ENCODE measurements around the gene PPP1CA.

PPP1CA gene

GRCh38 chr11:67387518-67387917 is 14.1 kb downstream of the PPP1CA start:
- in situ Hi-C loops (cut with MboI; ENCODE audit: low sequenced_read_pairs): no loop called here

- in situ Hi-C loops (cut with MboI; ENCODE audit: low sequenced_read_pairs): no loop called here
These were observed 14.6 kb downstream of the PPP1CA start for GRCh38 chr11:67387069-67387468.

GRCh38 chr11:67384851-67385366 is 16.7 kb downstream of the PPP1CA start:
- in situ Hi-C loops (cut with MboI; ENCODE audit: low sequenced_read_pairs): no loop called here

DNA sequence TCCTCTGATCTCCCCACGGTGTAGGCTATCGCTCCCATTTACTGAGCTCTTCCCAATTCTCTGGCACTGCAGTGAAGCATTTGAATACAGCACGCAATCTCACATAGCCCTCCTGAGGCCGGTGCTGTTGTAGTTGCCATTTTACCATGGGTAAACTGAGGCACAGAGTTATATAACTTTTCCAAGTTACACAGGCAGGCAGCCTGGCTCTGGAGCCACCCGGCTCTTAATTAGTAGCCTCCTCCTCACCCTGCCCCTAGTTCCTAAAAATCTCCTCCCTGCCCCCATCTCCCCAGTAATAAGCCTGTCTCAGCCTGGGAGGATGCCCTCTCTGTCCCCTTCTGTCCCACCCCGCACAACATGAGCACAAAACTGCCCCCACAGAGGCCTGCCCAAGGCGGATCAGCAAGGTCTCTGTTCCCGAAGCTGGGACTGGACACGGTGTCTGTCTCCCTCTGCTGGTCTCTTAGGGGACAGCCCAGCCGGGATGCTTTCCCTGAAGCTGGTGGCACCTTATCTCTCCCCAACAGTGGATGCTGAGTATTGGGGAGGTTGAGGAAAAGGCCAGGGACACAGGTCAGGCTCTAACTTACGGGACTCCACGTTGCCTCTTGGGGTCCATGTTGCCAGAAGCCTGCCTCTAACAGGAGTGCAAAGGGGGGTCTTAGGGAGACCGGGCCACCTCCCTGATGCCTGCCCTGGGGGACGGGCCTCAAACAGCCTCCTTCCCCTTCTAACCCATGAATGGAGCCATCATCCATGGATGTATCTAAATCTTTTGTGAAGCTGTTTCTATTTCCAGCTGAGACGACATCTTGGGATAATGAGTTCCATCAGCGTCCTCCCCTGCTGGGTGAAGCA is 19.2 kb downstream of the PPP1CA start:
- in situ Hi-C loops (cut with MboI; ENCODE audit: low sequenced_read_pairs): no loop called here

GRCh38 chr11:67381244-67381972 is 20.2 kb downstream of the PPP1CA start:
- in situ Hi-C loops (cut with MboI; ENCODE audit: low sequenced_read_pairs): no loop called here

DNA sequence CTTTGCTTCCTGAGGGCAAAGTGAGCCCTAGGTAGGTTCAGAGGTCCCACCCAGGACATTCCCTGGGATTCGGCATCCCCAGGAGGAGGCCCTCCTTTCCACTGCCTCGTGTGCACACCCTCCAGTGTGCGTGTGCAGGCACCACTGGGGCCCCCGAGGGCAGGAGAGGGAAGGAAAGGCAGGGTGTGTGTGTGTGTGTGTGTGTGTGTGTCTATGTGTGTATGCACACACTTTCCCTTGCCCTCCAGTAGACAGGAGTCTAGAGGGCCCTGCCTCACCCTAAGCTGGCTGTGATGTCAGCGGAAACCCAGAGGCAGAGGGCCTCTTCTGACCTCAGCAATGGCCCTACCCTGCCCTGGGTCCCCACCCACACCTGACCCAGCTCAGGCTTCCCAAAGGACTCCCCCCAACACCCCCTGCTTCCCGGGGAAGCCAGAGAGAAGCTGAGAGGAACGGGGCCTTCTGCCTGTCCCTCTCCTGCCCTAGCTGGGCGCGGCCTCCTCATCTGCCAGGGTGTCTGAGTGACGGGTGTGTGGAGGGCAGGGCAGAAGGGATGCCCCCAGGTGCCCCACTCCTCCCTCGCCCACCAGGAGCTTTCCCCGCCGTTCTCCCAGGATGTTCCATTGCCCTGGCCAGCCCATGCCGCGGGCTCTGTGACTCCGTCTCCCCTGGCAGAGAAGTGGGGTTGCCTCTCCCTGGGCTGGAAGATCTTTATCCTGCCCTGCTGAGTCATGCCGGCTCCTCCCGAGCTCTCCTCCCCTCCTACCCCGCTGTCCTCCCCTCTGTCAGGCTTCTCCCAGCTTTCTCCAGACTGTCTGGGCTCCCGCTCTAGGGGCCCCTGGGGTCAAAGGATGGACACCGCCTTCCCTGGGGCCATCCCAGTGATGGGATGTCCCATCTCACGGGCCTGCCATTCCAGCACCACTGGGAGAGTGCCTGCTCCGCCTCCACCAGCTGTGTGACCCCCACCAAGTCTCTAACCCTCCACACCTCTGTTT is 22.3 kb downstream of the PPP1CA start:
- in situ Hi-C loops (cut with MboI; ENCODE audit: low sequenced_read_pairs): no loop called here

DNA sequence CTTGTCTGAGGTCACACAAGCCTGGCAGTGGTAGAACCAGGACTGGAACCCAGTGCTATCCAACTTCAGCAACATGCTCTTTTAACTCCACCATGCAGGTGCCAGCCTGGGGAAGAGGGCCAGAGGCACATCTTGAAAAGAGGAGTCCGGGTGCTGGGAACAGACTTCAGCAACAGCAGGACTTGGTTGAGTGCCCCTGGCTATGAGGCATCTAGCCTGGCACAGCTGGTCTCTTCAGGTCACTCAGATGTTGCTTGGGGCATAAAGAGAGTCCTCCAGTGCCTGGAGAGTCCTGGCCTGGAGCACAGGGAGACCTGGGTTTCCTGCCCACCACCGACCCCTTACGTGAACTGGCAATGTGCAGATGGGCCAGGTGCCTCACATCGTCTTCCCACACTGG is 23.1 kb downstream of the PPP1CA start:
- in situ Hi-C loops (cut with MboI; ENCODE audit: low sequenced_read_pairs): no loop called here

DNA sequence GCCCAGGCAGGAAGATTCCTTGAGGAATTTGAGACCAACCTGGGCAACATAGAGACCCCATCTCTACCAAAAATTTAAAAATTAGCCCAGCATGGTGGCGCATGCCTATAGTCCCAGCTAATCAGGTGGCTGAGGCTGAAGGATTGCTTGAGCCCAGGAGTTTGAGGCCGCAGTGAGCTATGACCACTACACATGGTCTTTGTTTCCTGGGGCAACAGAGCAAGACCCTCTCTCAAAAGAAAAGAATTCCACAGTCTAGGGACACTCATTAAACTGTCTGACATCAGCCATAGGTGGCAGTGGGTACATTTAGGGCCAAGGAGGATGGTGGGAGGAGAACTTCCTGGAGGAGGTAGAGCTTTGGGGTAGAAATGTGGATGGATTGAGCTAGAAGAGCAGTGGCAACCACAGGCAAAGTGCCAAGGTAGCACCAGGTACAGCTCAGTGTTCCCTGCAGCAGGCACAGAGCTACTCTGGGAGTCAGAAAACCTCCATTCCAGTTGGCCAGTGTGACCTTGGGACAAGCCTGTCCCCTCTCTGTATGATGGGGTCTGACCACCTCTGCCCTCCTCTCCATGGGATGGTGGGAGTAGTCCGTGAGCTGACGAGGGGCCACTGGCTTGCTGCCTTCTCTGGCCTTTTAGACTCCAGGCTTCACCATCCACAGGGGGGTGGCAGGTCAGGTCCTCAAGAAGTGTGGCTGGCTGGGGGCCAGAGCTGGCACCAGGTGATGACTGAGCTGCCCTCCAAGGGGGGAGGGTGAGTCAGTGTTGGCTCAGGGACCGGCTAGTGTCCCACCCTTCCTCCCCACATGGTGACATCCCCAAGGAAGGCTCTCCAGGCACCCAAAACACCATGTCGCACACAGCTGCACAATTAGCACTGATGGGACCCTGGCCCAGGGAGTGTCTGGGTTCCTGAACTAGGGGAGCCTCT is 24.5 kb downstream of the PPP1CA start:
- in situ Hi-C loops (cut with MboI; ENCODE audit: low sequenced_read_pairs): no loop called here

GRCh38 chr11:67376063-67376820 is 25.4 kb downstream of the PPP1CA start:
- in situ Hi-C loops (cut with MboI; ENCODE audit: low sequenced_read_pairs): no loop called here

DNA sequence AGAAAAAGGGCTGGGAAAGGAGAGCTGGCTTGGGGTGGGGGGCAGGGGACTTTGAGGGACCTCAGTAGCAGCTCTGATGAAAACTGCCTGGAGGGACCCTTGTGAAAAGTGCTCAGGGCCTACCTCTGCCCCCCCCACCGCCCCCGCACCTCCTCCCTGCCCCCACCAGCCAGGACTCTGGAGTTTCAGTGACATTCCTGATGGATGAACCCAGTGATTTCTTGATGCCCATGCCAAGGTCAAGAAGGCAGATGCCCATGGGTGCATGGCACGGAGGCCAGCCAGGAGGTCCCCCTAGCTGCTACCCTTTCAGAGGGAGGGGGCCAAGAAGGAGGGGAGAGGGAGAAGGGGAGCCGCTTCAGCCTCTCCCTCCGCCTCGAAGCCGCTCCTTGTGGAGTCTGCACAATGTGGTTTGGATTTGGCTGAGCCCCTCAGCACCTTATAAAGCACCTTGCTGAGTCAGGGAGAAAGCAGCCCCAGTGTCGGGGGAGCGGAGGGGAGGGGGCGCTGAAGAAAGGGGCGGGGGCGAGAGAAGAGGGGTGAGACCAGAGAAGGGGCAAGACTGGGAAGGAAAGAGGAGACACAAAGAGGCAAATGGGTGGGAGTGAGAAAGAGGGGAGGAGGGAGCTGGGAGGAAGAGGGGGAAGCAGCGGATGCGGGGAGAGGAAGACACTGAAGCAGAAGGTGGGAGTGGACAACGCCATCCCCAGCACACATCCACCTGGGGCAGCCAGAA is 26.2 kb downstream of the PPP1CA start:
- in situ Hi-C loops (cut with MboI; ENCODE audit: low sequenced_read_pairs): no loop called here

- in situ Hi-C loops (cut with MboI; ENCODE audit: low sequenced_read_pairs): no loop called here
These were observed 26.9 kb downstream of the PPP1CA start for GRCh38 chr11:67374571-67375281.

- in situ Hi-C loops (cut with MboI; ENCODE audit: low sequenced_read_pairs): no loop called here
These were observed 27.7 kb downstream of the PPP1CA start for GRCh38 chr11:67373648-67374570.

DNA sequence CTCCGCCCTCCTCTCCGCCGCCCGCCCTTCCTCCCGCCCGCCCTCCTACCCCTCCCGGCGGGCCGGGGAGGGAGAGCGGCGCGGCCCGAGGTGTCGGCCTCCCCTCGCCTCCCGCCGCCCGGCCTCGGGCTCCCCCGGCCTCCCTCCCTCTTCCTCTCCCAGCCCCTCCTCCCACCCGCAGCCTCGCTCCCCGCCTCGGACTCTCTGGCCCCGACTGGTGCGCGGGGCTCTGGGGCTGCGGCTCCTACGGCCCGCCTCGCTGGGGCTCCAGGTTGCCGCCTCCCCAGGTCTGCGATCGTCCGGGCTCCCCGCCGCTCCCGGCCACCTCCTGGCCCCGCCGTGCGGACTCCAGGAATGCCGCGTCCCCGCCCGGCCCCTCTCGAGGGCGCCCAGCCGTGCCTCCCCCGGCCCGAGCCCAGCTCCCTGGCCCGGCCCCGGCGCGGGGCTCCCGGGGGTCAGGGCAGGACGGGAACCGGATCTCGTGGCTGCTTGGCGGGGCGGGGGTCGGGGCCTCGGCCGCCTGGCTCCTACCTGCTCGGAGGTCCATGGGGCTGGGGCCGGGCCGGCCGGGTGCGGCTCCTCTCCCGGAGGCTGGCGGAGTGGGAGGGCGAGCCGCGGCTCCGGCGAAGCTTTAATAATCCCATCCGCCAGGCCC is 28.5 kb downstream of the PPP1CA start, which contains the start of gene CLCF1:
Gene CLCF1 (minus strand): TSS at position 606 of the 655 bp plus-strand sequence. CDS start 59 bp downstream, at position 547.
- in situ Hi-C loops (cut with MboI; ENCODE audit: low sequenced_read_pairs): no loop called here

DNA sequence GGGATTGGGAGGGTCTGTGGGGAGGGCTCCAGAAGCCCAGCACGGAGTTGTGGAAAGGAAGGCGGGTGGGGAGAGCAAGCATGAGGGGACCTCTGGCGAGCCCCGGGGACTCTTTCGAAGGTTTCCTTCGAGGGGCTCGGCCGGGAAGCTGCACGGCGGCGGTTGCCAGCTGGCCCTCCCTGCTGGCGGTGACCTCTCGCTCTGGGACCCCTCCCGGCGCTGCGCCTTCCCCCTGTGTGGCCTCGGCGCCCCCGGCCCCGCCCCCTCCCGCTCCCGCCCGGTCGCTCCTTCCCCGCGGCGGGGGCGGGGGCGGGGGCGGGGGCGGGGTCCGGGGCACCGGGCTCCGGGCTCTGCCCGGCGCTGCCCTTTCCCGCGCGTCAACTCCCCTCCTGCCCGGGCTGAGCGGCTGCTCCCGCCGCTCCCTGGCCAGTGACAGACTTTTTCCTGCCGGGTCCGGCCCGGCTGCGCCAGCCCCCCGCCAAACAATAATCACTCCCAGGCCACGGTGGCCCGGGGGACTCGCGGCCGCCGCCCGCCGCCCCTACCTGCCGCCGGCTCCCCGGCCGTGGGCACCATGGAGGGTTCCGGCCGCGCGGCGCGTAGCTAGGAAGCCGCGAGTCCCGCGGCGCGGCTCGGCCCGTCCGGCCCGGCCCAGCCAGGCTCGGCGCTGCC is 29.2 kb downstream of the PPP1CA start:
- in situ Hi-C loops (cut with MboI; ENCODE audit: low sequenced_read_pairs): no loop called here

DNA sequence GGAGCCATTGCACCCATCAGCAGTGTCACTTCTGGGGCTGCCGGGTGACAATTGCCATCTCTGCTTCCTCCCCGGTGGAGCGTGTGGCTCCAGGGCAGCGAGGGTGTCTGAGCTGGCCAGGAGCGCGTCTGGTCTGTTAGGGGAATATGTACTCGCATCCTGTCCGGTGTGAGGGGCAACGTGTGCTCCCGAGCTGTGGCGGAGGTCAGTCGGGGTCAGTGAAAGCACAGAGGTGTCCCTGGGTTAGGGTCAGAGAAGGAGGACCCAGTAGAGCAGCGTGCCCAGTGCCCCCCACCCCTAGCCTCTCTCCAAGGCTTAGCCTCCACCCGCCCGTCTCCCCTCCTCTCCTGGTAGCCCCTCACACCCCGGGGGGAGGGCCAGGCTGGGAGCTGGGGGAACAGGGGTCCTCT is 29.7 kb downstream of the PPP1CA start:
- in situ Hi-C loops (cut with MboI; ENCODE audit: low sequenced_read_pairs): no loop called here

Measured in HL-60/S4 (cell line).